ENCODE results near the gene ZNHIT3. TPM values are rescaled to one million over a fixed set of nuclear protein-coding genes. Genes with fewer than 3 reads are reported as not detected.
"Not testable (repeated sequence)": the region's sequence is repeated elsewhere in the genome, so short reads cannot be mapped to it uniquely, and the experiment has no call there.

ZNHIT3 gene
- 10 to 100 TPM; 39.0 to 43.7 TPM for total RNA-seq

- DNase-seq, result peak; percentile 95
- peak within 1 kb of the TSS; percentile 98 for H3K27ac Mint-ChIP-seq
- H3K9me3 Mint-ChIP-seq, result peaks cover 1% of the 10 kb centered on the region
- H3K36me3 Mint-ChIP-seq (ENCODE audit: low read depth), result peaks cover 15% of the 10 kb centered on the region
- CTCF ChIA-PET, result interaction anchor here (1.0 to 1.7 kb wide), 2 partner anchors 99 to 142 kb away, joined by 3 to 4 read pairs; no protein-coding TSS in a partner anchor
- intact Hi-C loops (cut with micrococcal nuclease), result loop anchor here (2.0 kb wide), 3 partner anchors 48 to 116 kb away; partner anchors contain the start of genes GGNBP2, MYO19 and PIGW
- H3K4me3 Mint-ChIP-seq, result peak within 1 kb of the TSS; percentile 100
- peaks cover 10% of the 10 kb centered on the region for H3K27me3 Mint-ChIP-seq (ENCODE audit: low read depth)
- H3K4me1 Mint-ChIP-seq (ENCODE audit: low read depth), result peaks cover 51% of the 10 kb centered on the region
These were observed at the start of gene ZNHIT3 for GRCh38 chr17:36486204-36487194. Gene ZNHIT3 (plus strand): TSS chr17:36486681. CDS start chr17:36486700, 19 bp downstream.

- intact Hi-C loops (cut with micrococcal nuclease); H3K27ac Mint-ChIP-seq; H3K4me1 Mint-ChIP-seq (ENCODE audit: low read depth); H3K36me3 Mint-ChIP-seq (ENCODE audit: low read depth); DNase-seq; H3K9me3 Mint-ChIP-seq; H3K27me3 Mint-ChIP-seq (ENCODE audit: low read depth); CTCF ChIA-PET; H3K4me3 Mint-ChIP-seq: not testable (repeated sequence)
These were observed 44.7 kb upstream of the ZNHIT3 start for GRCh38 chr17:36441792-36442191.

GRCh38 chr17:36443777-36444176 lies 42.7 kb upstream of the ZNHIT3 start:
- Mint-ChIP-seq H3K27ac (no peak overlapping the region), H3K9me3 (no peaks in the 10 kb centered on the region), H3K4me1 (ENCODE audit: low read depth) (no peaks in the 10 kb centered on the region), H3K4me3 (no peak overlapping the region), H3K36me3 (ENCODE audit: low read depth) (no peaks in the 10 kb centered on the region), H3K27me3 (ENCODE audit: low read depth) (no peaks in the 10 kb centered on the region)
- intact Hi-C loops (cut with micrococcal nuclease), result no loop called here
- DNase-seq, result no peak
- CTCF ChIA-PET, result no interaction called here

GRCh38 chr17:36449997-36450396 lies 36.5 kb upstream of the ZNHIT3 start:
- H3K27me3 Mint-ChIP-seq (ENCODE audit: low read depth); H3K9me3 Mint-ChIP-seq; DNase-seq; H3K4me1 Mint-ChIP-seq (ENCODE audit: low read depth); intact Hi-C loops (cut with micrococcal nuclease); H3K27ac Mint-ChIP-seq; H3K36me3 Mint-ChIP-seq (ENCODE audit: low read depth); H3K4me3 Mint-ChIP-seq; CTCF ChIA-PET: not testable (repeated sequence)

GRCh38 chr17:36452888-36453287 lies 33.6 kb upstream of the ZNHIT3 start:
- H3K27me3 Mint-ChIP-seq (ENCODE audit: low read depth); CTCF ChIA-PET; H3K27ac Mint-ChIP-seq; intact Hi-C loops (cut with micrococcal nuclease); H3K9me3 Mint-ChIP-seq; H3K4me3 Mint-ChIP-seq; H3K4me1 Mint-ChIP-seq (ENCODE audit: low read depth); DNase-seq; H3K36me3 Mint-ChIP-seq (ENCODE audit: low read depth): not testable (repeated sequence)

GRCh38 chr17:36457701-36458100 lies 28.8 kb upstream of the ZNHIT3 start:
- CTCF ChIA-PET; H3K4me1 Mint-ChIP-seq (ENCODE audit: low read depth); H3K9me3 Mint-ChIP-seq; H3K4me3 Mint-ChIP-seq; H3K27ac Mint-ChIP-seq; H3K36me3 Mint-ChIP-seq (ENCODE audit: low read depth); DNase-seq; intact Hi-C loops (cut with micrococcal nuclease): not testable (repeated sequence)
- H3K27me3 Mint-ChIP-seq (ENCODE audit: low read depth), result peaks cover 13% of the 10 kb centered on the region

GRCh38 chr17:36459045-36459444 lies 27.4 kb upstream of the ZNHIT3 start:
- Mint-ChIP-seq H3K27me3 (ENCODE audit: low read depth) (peaks cover 25% of the 10 kb centered on the region), H3K36me3 (ENCODE audit: low read depth) (no peaks in the 10 kb centered on the region), H3K9me3 (no peaks in the 10 kb centered on the region), H3K4me1 (ENCODE audit: low read depth) (no peaks in the 10 kb centered on the region), H3K27ac (no peak overlapping the region), H3K4me3 (no peak overlapping the region)
- intact Hi-C loops (cut with micrococcal nuclease), result no loop called here
- DNase-seq, result no peak
- CTCF ChIA-PET, result no interaction called here

GRCh38 chr17:36459601-36460000 lies 26.9 kb upstream of the ZNHIT3 start:
- DNase-seq, result no peak
- no peak overlapping the region for H3K4me3 Mint-ChIP-seq
- H3K9me3 Mint-ChIP-seq, result no peaks in the 10 kb centered on the region
- H3K36me3 Mint-ChIP-seq (ENCODE audit: low read depth), result no peaks in the 10 kb centered on the region
- no peak overlapping the region for H3K27ac Mint-ChIP-seq
- intact Hi-C loops (cut with micrococcal nuclease), result no loop called here
- H3K4me1 Mint-ChIP-seq (ENCODE audit: low read depth), result no peaks in the 10 kb centered on the region
- CTCF ChIA-PET, result no interaction called here
- peaks cover 27% of the 10 kb centered on the region for H3K27me3 Mint-ChIP-seq (ENCODE audit: low read depth)

- DNase-seq, result no peak
- intact Hi-C loops (cut with micrococcal nuclease), result no loop called here
- CTCF ChIA-PET, result no interaction called here
- Mint-ChIP-seq H3K27me3 (ENCODE audit: low read depth) (peaks cover 34% of the 10 kb centered on the region), H3K36me3 (ENCODE audit: low read depth) (no peaks in the 10 kb centered on the region), H3K4me3 (no peak overlapping the region), H3K27ac (no peak overlapping the region), H3K4me1 (ENCODE audit: low read depth) (no peaks in the 10 kb centered on the region), H3K9me3 (no peaks in the 10 kb centered on the region)
These were observed 26.1 kb upstream of the ZNHIT3 start for GRCh38 chr17:36460265-36460937.

- Mint-ChIP-seq H3K4me1 (ENCODE audit: low read depth) (no peaks in the 10 kb centered on the region), H3K27me3 (ENCODE audit: low read depth) (peaks cover 40% of the 10 kb centered on the region), H3K27ac (no peak overlapping the region), H3K4me3 (no peak overlapping the region), H3K36me3 (ENCODE audit: low read depth) (no peaks in the 10 kb centered on the region), H3K9me3 (no peaks in the 10 kb centered on the region)
- intact Hi-C loops (cut with micrococcal nuclease), result no loop called here
- no peak for DNase-seq
- CTCF ChIA-PET, result no interaction called here
These were observed 25.0 kb upstream of the ZNHIT3 start for GRCh38 chr17:36461330-36462110.

GRCh38 chr17:36463916-36464764 lies 22.3 kb upstream of the ZNHIT3 start:
- Mint-ChIP-seq H3K36me3 (ENCODE audit: low read depth) (no peaks in the 10 kb centered on the region), H3K27ac (no peak overlapping the region), H3K4me1 (ENCODE audit: low read depth) (no peaks in the 10 kb centered on the region), H3K27me3 (ENCODE audit: low read depth) (peaks cover 49% of the 10 kb centered on the region), H3K9me3 (no peaks in the 10 kb centered on the region), H3K4me3 (no peak overlapping the region)
- intact Hi-C loops (cut with micrococcal nuclease), result loop anchor here (1.0 kb wide), 1 partner anchor 19 kb away; no protein-coding TSS in a partner anchor
- CTCF ChIA-PET, result no interaction called here
- peak; percentile 79 for DNase-seq
